H9 (cell line): ENCODE results near the gene TGFBR2. TPM values are rescaled to one million over a fixed set of nuclear protein-coding genes. Genes with fewer than 3 reads are reported as not detected.

Experiments used
- DNase-seq: peaks from one replicate; pipeline ENCODE4 v3.0.0-alpha.2; 2017
- H2AFZ ChIP-seq: one replicate; pipeline ENCODE4 v1.6.1; 2013; ENCODE audit warnings: mild to moderate bottlenecking, low read length, control low read depth, moderate library complexity
- H2AK5ac ChIP-seq: 2 replicates; pipeline ENCODE4 v1.6.1; 2013; ENCODE audit warnings: low read length, control low read depth, mixed read lengths; ENCODE audit not compliant: insufficient read length
- H2BK120ac ChIP-seq: one replicate; pipeline ENCODE4 v1.6.1; 2013; ENCODE audit warnings: low read depth, mild to moderate bottlenecking, low read length, control low read depth, inconsistent platforms; ENCODE audit not compliant: poor library complexity, severe bottlenecking
- H2BK12ac ChIP-seq: 2 replicates; pipeline ENCODE4 v1.6.1; 2013; ENCODE audit warnings: low read length, control low read depth, mixed read lengths, low read depth; ENCODE audit not compliant: insufficient read length
- H2BK15ac ChIP-seq: 2 replicates; pipeline ENCODE4 v1.6.1; 2013; ENCODE audit warnings: low read depth, low read length, control low read depth
- H2BK20ac ChIP-seq: one replicate; pipeline ENCODE4 v1.6.1; 2013; ENCODE audit warnings: low read depth, mild to moderate bottlenecking, low read length, control low read depth, inconsistent platforms; ENCODE audit not compliant: poor library complexity, severe bottlenecking
- H2BK5ac ChIP-seq: 2 replicates; pipeline ENCODE4 v1.6.1; 2013; ENCODE audit warnings: low read length, control low read depth, mixed read lengths; ENCODE audit not compliant: insufficient read length
- H3K14ac ChIP-seq: 2 replicates; pipeline ENCODE4 v1.6.1; 2013; ENCODE audit warnings: low read length, control low read depth; ENCODE audit not compliant: insufficient read depth
- H3K18ac ChIP-seq: 2 replicates; pipeline ENCODE4 v1.6.1; 2013; ENCODE audit warnings: low read depth, mild to moderate bottlenecking, mixed read lengths, low read length, control low read depth; ENCODE audit not compliant: insufficient read length
- H3K23ac ChIP-seq: 2 replicates; pipeline ENCODE4 v1.6.1; 2013; ENCODE audit warnings: low read length, control low read depth, mixed read lengths, low read depth; ENCODE audit not compliant: insufficient read length
- H3K23me2 ChIP-seq: 2 replicates; pipeline ENCODE4 v1.6.1; 2013; ENCODE audit warnings: low read depth, mild to moderate bottlenecking, mixed read lengths, low read length, control low read depth; ENCODE audit not compliant: insufficient read length, poor library complexity, severe bottlenecking
- H3K27ac ChIP-seq: 2 replicates; pipeline ENCODE4 v1.5.1; 2013; ENCODE audit warnings: low read length, control low read depth, mixed read lengths, low read depth; ENCODE audit not compliant: insufficient read length
- H3K27me3 ChIP-seq: 2 replicates; pipeline ENCODE4 v1.6.1; 2013; ENCODE audit warnings: low read length, control low read depth, inconsistent platforms; ENCODE audit not compliant: insufficient read depth
- H3K4ac ChIP-seq: 2 replicates; pipeline ENCODE4 v1.6.1; 2013; ENCODE audit warnings: low read depth, mild to moderate bottlenecking, control low read depth, inconsistent platforms, low read length, moderate library complexity
- H3K4me1 ChIP-seq: 2 replicates; pipeline ENCODE4 v1.6.1; 2013; ENCODE audit warnings: low read length, control low read depth, inconsistent platforms; ENCODE audit not compliant: insufficient read depth
- H3K4me2 ChIP-seq: 2 replicates; pipeline ENCODE4 v1.6.1; 2013; ENCODE audit warnings: low read length, control low read depth, mixed read lengths; ENCODE audit not compliant: insufficient read length, insufficient read depth
- H3K56ac ChIP-seq: 2 replicates; pipeline ENCODE4 v1.6.1; 2013; ENCODE audit warnings: low read depth, mild to moderate bottlenecking, mixed read lengths, low read length, control low read depth; ENCODE audit not compliant: insufficient read length
- H3K79me1 ChIP-seq: 2 replicates; pipeline ENCODE4 v1.6.1; 2013; ENCODE audit warnings: low read depth, mild to moderate bottlenecking, moderate library complexity, low read length, control low read depth, inconsistent platforms; ENCODE audit not compliant: insufficient read depth, poor library complexity, severe bottlenecking
- H3K79me2 ChIP-seq: 2 replicates; pipeline ENCODE4 v1.6.1; 2013; ENCODE audit warnings: low read length, control low read depth, inconsistent platforms; ENCODE audit not compliant: insufficient read depth
- H3K9ac ChIP-seq: 2 replicates; pipeline ENCODE4 v1.6.1; 2013; ENCODE audit warnings: low read length, control low read depth, mixed read lengths; ENCODE audit not compliant: insufficient read length; ENCODE audit errors: extremely low read depth
- H3K9me3 ChIP-seq: one replicate; pipeline ENCODE4 v1.6.1; 2013; ENCODE audit warnings: low read depth, low read length, inconsistent platforms; ENCODE audit not compliant: control insufficient read depth
- H3T11ph ChIP-seq: one replicate; pipeline ENCODE4 v1.6.1; 2013; ENCODE audit warnings: mild to moderate bottlenecking, low read length, control low read depth, inconsistent platforms
- H4K20me1 ChIP-seq: one replicate; pipeline ENCODE4 v1.6.1; 2013; ENCODE audit not compliant: control insufficient read depth, insufficient read length, insufficient read depth
- H4K5ac ChIP-seq: 2 replicates; pipeline ENCODE4 v1.6.1; 2013; ENCODE audit warnings: low read depth, mild to moderate bottlenecking, mixed read lengths, low read length, control low read depth; ENCODE audit not compliant: insufficient read length
- H4K8ac ChIP-seq: replicated peaks from 2 replicates; pipeline ENCODE4 v1.6.1; 2013; ENCODE audit warnings: low read length, control low read depth, mixed read lengths, low read depth; ENCODE audit not compliant: insufficient read length
- H4K91ac ChIP-seq: 2 replicates; pipeline ENCODE4 v1.6.1; 2013; ENCODE audit warnings: low read depth, mild to moderate bottlenecking, moderate library complexity, mixed read lengths, low read length, control low read depth; ENCODE audit not compliant: insufficient read length
- H3K27ac Mint-ChIP-seq, 3 experiments: 2 replicates in 2 of 3; 3 replicates in 1 of 3; pipeline ENCODE4 v1.8.0; 2020 to 2021; ENCODE audit warnings: mixed read lengths in 3 of 3, mild to moderate bottlenecking in 1 of 3, moderate library complexity in 1 of 3
- H3K27me3 Mint-ChIP-seq: 2 replicates; pipeline ENCODE4 v1.8.0; 2021; ENCODE audit warnings: low read depth, mild to moderate bottlenecking, moderate library complexity, mixed read lengths
- H3K36me3 Mint-ChIP-seq, 3 experiments: 2 replicates in 2 of 3; 3 replicates in 1 of 3; pipeline ENCODE4 v1.8.0; 2020 to 2021; ENCODE audit warnings: low read depth in 3 of 3, mixed read lengths in 3 of 3; ENCODE audit not compliant: insufficient read depth in 1 of 3
- H3K4me1 Mint-ChIP-seq, 2 experiments: 2 replicates each; pipeline ENCODE4 v1.8.0; 2020; ENCODE audit warnings: mixed read lengths in 2 of 2
- H3K4me3 Mint-ChIP-seq, 2 experiments: 2 replicates in 1 of 2; 3 replicates in 1 of 2; pipeline ENCODE4 v1.8.0; 2020 to 2021; ENCODE audit warnings: mild to moderate bottlenecking in 2 of 2, mixed read lengths in 2 of 2, moderate library complexity in 1 of 2
- H3K9me3 Mint-ChIP-seq, 2 experiments: 2 replicates in 1 of 2; 3 replicates in 1 of 2; pipeline ENCODE4 v1.8.0; 2020; ENCODE audit warnings: mild to moderate bottlenecking in 2 of 2, mixed read lengths in 2 of 2, moderate library complexity in 1 of 2
- WGBS: extraction: QIAGEN DNeasy Blood & Tissue Kit; methylation state at CpG from one replicate; pipeline ENCODE4 v1.1.7; 2013; ENCODE audit warnings: missing lambda C conversion rate, low lambda C conversion rate, mixed read lengths; ENCODE audit not compliant: insufficient read length; ENCODE audit errors: extremely low coverage; 5-methylcytosine and 5-hydroxymethylcytosine counted together
- total RNA-seq: library from RNA; stranded (reverse); gene quantifications from 2 replicates; pipeline ENCODE4 v1.2.1, GENCODE V29; 2021
- TF ChIP-seq, protein P1 (sequence below): fragments of 200-600 bp; sonication (generic); conservative IDR thresholded peaks from 3 replicates; pipeline ENCODE4 v1.8.0; 2021; ENCODE audit warnings: antibody characterized with exemption, mild to moderate bottlenecking

TGFBR2 gene
- total RNA-seq, 1 experiment from 2014 or later = 10.6 TPM

DNA sequence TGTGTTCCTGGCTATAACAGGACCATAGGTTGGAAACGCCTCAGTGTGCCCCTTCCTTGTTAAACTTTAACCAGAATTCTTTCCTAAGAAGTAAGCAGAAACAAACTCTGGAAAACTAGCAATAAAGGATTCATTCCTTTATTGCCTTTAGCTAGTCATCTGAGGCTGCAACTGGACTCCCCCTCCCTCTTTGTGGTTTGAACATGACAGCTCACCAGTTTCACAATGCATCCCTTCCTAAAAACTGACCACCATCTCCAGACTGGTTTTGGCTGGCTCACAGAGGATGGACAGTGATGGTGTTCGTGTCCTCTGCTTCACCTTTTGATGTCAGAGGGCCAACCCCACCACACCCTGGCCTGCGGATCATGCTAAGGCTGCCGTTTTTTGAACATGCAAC lies 27.9 kb upstream of the TGFBR2 start:
- Mint-ChIP-seq H3K27ac (no peak overlapping the region), H3K27me3 (no peaks in the 10 kb centered on the region)

More for the DNA sequence above, 27.9 kb upstream of the TGFBR2 start:
- peaks cover 14 to 17% of the 10 kb centered on the region in 2 experiments for H3K4me1 Mint-ChIP-seq
- H3K4me3 Mint-ChIP-seq = no peak overlapping the region
- Histone ChIP-seq H3K27me3 (no peaks in the 10 kb centered on the region), H3K23ac (no peak overlapping the region), H2BK15ac (no peak overlapping the region), H3K79me2 (no peaks in the 10 kb centered on the region), H3K9ac (no peak overlapping the region), H4K5ac (no peak overlapping the region), H3K14ac (no peak overlapping the region), H4K91ac (no peak overlapping the region), H2BK120ac (no peak overlapping the region), H3K18ac (no peak overlapping the region), H4K20me1 (no peaks in the 10 kb centered on the region), H2BK12ac (no peak overlapping the region), H2BK5ac (no peak overlapping the region), H3K4me1 (peaks cover 6% of the 10 kb centered on the region; the same call in 1 of the 2 replicates), H3K27ac (no peak overlapping the region), H2AFZ (no peak overlapping the region), H3K23me2 (no peaks in the 10 kb centered on the region), H2AK5ac (no peak overlapping the region), H3K4me2 (no peak overlapping the region), H3K4ac (no peak overlapping the region), H4K8ac (no peak overlapping the region), H3K79me1 (no peaks in the 10 kb centered on the region), H3T11ph (no peak overlapping the region), H3K9me3 (no peaks in the 10 kb centered on the region), H2BK20ac (no peak overlapping the region), H3K56ac (no peak overlapping the region)
- no peaks in the 10 kb centered on the region for H3K9me3 Mint-ChIP-seq
- no peaks in the 10 kb centered on the region; a peak in 1 of 7 replicates for H3K36me3 Mint-ChIP-seq
- WGBS = no CpG with 5 or more reads among the region's 4 CpGs
- TF ChIP-seq, protein P1, sequence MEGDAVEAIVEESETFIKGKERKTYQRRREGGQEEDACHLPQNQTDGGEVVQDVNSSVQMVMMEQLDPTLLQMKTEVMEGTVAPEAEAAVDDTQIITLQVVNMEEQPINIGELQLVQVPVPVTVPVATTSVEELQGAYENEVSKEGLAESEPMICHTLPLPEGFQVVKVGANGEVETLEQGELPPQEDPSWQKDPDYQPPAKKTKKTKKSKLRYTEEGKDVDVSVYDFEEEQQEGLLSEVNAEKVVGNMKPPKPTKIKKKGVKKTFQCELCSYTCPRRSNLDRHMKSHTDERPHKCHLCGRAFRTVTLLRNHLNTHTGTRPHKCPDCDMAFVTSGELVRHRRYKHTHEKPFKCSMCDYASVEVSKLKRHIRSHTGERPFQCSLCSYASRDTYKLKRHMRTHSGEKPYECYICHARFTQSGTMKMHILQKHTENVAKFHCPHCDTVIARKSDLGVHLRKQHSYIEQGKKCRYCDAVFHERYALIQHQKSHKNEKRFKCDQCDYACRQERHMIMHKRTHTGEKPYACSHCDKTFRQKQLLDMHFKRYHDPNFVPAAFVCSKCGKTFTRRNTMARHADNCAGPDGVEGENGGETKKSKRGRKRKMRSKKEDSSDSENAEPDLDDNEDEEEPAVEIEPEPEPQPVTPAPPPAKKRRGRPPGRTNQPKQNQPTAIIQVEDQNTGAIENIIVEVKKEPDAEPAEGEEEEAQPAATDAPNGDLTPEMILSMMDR = no peak
- no peak for DNase-seq
